Neuron (in vitro differentiated cells): ENCODE measurements around the gene MOB1B.
"Not testable (repeated sequence)": the region's sequence is repeated elsewhere in the genome, so short reads cannot be mapped to it uniquely, and the experiment has no call there.

ENCODE experiments used
- H2AFZ ChIP-seq: one replicate; pipeline ENCODE4 v1.6.1; 2013; ENCODE audit warnings: low read depth, mild to moderate bottlenecking, inconsistent platforms, low read length, moderate library complexity
- H3K27me3 ChIP-seq: one replicate; pipeline ENCODE4 v1.6.1; 2013; ENCODE audit warnings: low read length; ENCODE audit not compliant: insufficient read depth
- H3K36me3 ChIP-seq: one replicate; pipeline ENCODE4 v1.6.1; 2013; ENCODE audit warnings: low read length; ENCODE audit not compliant: insufficient read depth
- H3K4me1 ChIP-seq: one replicate; pipeline ENCODE4 v1.6.1; 2013; ENCODE audit warnings: low read length; ENCODE audit not compliant: insufficient read depth
- H3K4me3 ChIP-seq: 2 replicates; pipeline ENCODE4 v1.5.1; 2013; ENCODE audit warnings: mild to moderate bottlenecking, low read length, moderate library complexity
- H3K9me3 ChIP-seq: one replicate; pipeline ENCODE4 v1.6.1; 2013; ENCODE audit warnings: low read length

Gene MOB1B

GRCh38 chr4:70993181-70994068 lies 91.3 kb downstream of the MOB1B start, which contains the start of gene DCK:
Gene DCK, plus strand, starts transcription at chr4:70993649. Its CDS starts 187 bp downstream, at chr4:70993836.
- H3K27me3 ChIP-seq = no peaks in the 10 kb centered on the region

GRCh38 chr4:70994069-70994366 lies 91.8 kb downstream of the MOB1B start:
- H3K4me1 ChIP-seq = peaks cover 11% of the 10 kb centered on the region

More at GRCh38 chr4:70993181-70994068, 91.3 kb downstream of the MOB1B start, which contains the start of gene DCK:
- Histone ChIP-seq H3K9me3 (peaks cover 19% of the 10 kb centered on the region), H3K4me3 (peak within 1 kb of the TSS; percentile 62), H3K4me1 (peaks cover 11% of the 10 kb centered on the region), H2AFZ (peak within 1 kb of the TSS; percentile 90), H3K36me3 (peaks cover 22% of the 10 kb centered on the region)

GRCh38 chr4:70994387-70995099 lies 92.4 kb downstream of the MOB1B start:
- H3K4me1 ChIP-seq = peaks cover 11% of the 10 kb centered on the region
- H2AFZ ChIP-seq = peak overlapping the region; percentile 90
- peak overlapping the region; percentile 62 for H3K4me3 ChIP-seq
- H3K36me3 ChIP-seq = peaks cover 31% of the 10 kb centered on the region
- H3K27me3 ChIP-seq = no peaks in the 10 kb centered on the region
- peaks cover 24% of the 10 kb centered on the region for H3K9me3 ChIP-seq

More at GRCh38 chr4:70994069-70994366, 91.8 kb downstream of the MOB1B start:
- Histone ChIP-seq H3K9me3 (peaks cover 23% of the 10 kb centered on the region), H2AFZ (peak overlapping the region; percentile 90), H3K36me3 (peaks cover 28% of the 10 kb centered on the region), H3K27me3 (no peaks in the 10 kb centered on the region), H3K4me3 (peak overlapping the region; percentile 62)

GRCh38 chr4:70996018-70996360 lies 93.8 kb downstream of the MOB1B start:
- Histone ChIP-seq H2AFZ (no peak overlapping the region), H3K4me3 (no peak overlapping the region), H3K9me3 (peaks cover 26% of the 10 kb centered on the region), H3K4me1 (peaks cover 11% of the 10 kb centered on the region), H3K36me3 (peaks cover 33% of the 10 kb centered on the region), H3K27me3 (no peaks in the 10 kb centered on the region)

- H3K4me1 ChIP-seq = peaks cover 10% of the 10 kb centered on the region
- H2AFZ ChIP-seq = no peak overlapping the region
- H3K9me3 ChIP-seq = peaks cover 28% of the 10 kb centered on the region
- peaks cover 33% of the 10 kb centered on the region for H3K36me3 ChIP-seq
- no peak overlapping the region for H3K4me3 ChIP-seq
- H3K27me3 ChIP-seq = no peaks in the 10 kb centered on the region
These were observed 94.9 kb downstream of the MOB1B start for GRCh38 chr4:70997036-70997435.

GRCh38 chr4:70997546-70997945 lies 95.4 kb downstream of the MOB1B start:
- Histone ChIP-seq H3K27me3 (no peaks in the 10 kb centered on the region), H3K36me3 (peaks cover 33% of the 10 kb centered on the region), H3K4me3 (no peak overlapping the region), H3K9me3 (peaks cover 28% of the 10 kb centered on the region), H3K4me1 (peaks cover 5% of the 10 kb centered on the region), H2AFZ (no peak overlapping the region)

GRCh38 chr4:70999639-71000038 lies 97.5 kb downstream of the MOB1B start:
- not testable (repeated sequence) for H2AFZ ChIP-seq, H3K27me3 ChIP-seq, H3K4me1 ChIP-seq, H3K4me3 ChIP-seq
- H3K9me3 ChIP-seq = peaks cover 36% of the 10 kb centered on the region
- peaks cover 47% of the 10 kb centered on the region for H3K36me3 ChIP-seq

GRCh38 chr4:71001363-71001762 lies 99.2 kb downstream of the MOB1B start:
- H2AFZ ChIP-seq, H3K4me1 ChIP-seq, H3K4me3 ChIP-seq, H3K27me3 ChIP-seq: not testable (repeated sequence)
- Histone ChIP-seq H3K9me3 (peaks cover 24% of the 10 kb centered on the region), H3K36me3 (peaks cover 43% of the 10 kb centered on the region)

- Histone ChIP-seq H3K4me3 (no peak overlapping the region), H3K36me3 (peaks cover 29% of the 10 kb centered on the region), H3K9me3 (peaks cover 15% of the 10 kb centered on the region), H2AFZ (no peak overlapping the region), H3K4me1 (no peaks in the 10 kb centered on the region), H3K27me3 (no peaks in the 10 kb centered on the region)
These were observed 102.2 kb downstream of the MOB1B start for GRCh38 chr4:71004281-71004851.

GRCh38 chr4:71005025-71005424 lies 102.9 kb downstream of the MOB1B start:
- H3K4me1 ChIP-seq, H2AFZ ChIP-seq, H3K27me3 ChIP-seq, H3K4me3 ChIP-seq: not testable (repeated sequence)
- H3K36me3 ChIP-seq = peaks cover 29% of the 10 kb centered on the region
- H3K9me3 ChIP-seq = peaks cover 13% of the 10 kb centered on the region

- Histone ChIP-seq H3K36me3 (peaks cover 30% of the 10 kb centered on the region), H2AFZ (no peak overlapping the region), H3K27me3 (no peaks in the 10 kb centered on the region)
These were observed 104.2 kb downstream of the MOB1B start for GRCh38 chr4:71006203-71006907.

GRCh38 chr4:71008196-71008595 lies 106.0 kb downstream of the MOB1B start:
- Histone ChIP-seq H3K4me3 (no peak overlapping the region), H3K9me3 (peaks cover 12% of the 10 kb centered on the region), H2AFZ (no peak overlapping the region), H3K36me3 (peaks cover 31% of the 10 kb centered on the region), H3K27me3 (no peaks in the 10 kb centered on the region), H3K4me1 (no peaks in the 10 kb centered on the region)

More at GRCh38 chr4:71006203-71006907, 104.2 kb downstream of the MOB1B start:
- H3K4me1 ChIP-seq = no peaks in the 10 kb centered on the region
- H3K9me3 ChIP-seq = peaks cover 12% of the 10 kb centered on the region
- H3K4me3 ChIP-seq = no peak overlapping the region
